GM12878 (cell line): Measurements from ENCODE around the gene TCF7L1. TPM values are rescaled to one million over a fixed set of nuclear protein-coding genes. Genes with fewer than 3 reads are reported as not detected.

Experiments
- ATAC-seq: fragments of 200-7000 bp; cut with Tn5 transposase; 3 replicates; pipeline ENCODE4 v1.9.1; 2020; ENCODE audit warnings: mild to moderate bottlenecking, moderate library complexity
- BruUV-seq: library from RNA; stranded (reverse); fragments of 400-500 nt; replicated peaks from 2 replicates; lab custom pipeline; 2021; lab: Mats Ljungman, UMichigan
- CTCF ChIA-PET: fragments of 300-600 bp; sonication (Branson Sonifier 250); formaldehyde crosslinking; extraction: SDS; loops from one replicate; lab custom pipeline; 2021; ENCODE audit warnings: inconsistent platforms; lab: Yijun Ruan, JAX
- POLR2A ChIA-PET: fragments of 350-600 bp; formaldehyde crosslinking; extraction: SDS; loops from one replicate; lab custom pipeline; 2021; ENCODE audit warnings: inconsistent platforms; lab: Charles Lee
- RAD21 ChIA-PET: fragments of 300-600 bp; sonication (Branson Sonifier 250); formaldehyde crosslinking; loops from one replicate; lab custom pipeline; 2023; ENCODE audit warnings: antibody characterized with exemption; ENCODE audit not compliant: unreplicated experiment; lab: Charles Lee
- SMC1A ChIA-PET: fragments of 300-600 bp; sonication (Branson Sonifier 250); formaldehyde crosslinking; loops from one replicate; lab custom pipeline; 2023; ENCODE audit not compliant: unreplicated experiment, uncharacterized antibody; lab: Charles Lee
- DNase-seq: peaks from one replicate; pipeline ENCODE4 v3.0.0-alpha.2; 2011; ENCODE audit warnings: low read depth, low spot score
- FAIRE-seq: peaks from 3 replicates; lab custom pipeline; 2011; peaks lifted over from hg19 to GRCh38; lab: Jason Lieb, UNC
- H2AFZ ChIP-seq: 2 replicates; pipeline ENCODE4 v1.6.0; 2011; ENCODE audit warnings: low read depth, low read length, control low read depth; ENCODE audit not compliant: control insufficient read depth
- H3K27ac ChIP-seq: 2 replicates; pipeline ENCODE4 v1.5.1; 2011; ENCODE audit warnings: control low read depth; ENCODE audit not compliant: control insufficient read depth, insufficient read depth
- H3K27me3 ChIP-seq, 2 experiments: replicated peaks in 1 of 2; 2 replicates each; pipeline versions ENCODE4 v1.6.0 to v1.6.1; 2011; ENCODE audit warnings: low read length in 1 of 2; ENCODE audit not compliant: control insufficient read depth in 2 of 2, insufficient read depth in 2 of 2
- H3K36me3 ChIP-seq, 2 experiments: 2 replicates each; pipeline ENCODE4 v1.5.1; 2011; ENCODE audit warnings: low read length in 1 of 2; ENCODE audit not compliant: control insufficient read depth in 2 of 2, insufficient read depth in 2 of 2
- H3K4me1 ChIP-seq: 2 replicates; pipeline ENCODE4 v1.6.1; 2011; ENCODE audit warnings: mild to moderate bottlenecking, low read length, moderate library complexity, mixed read lengths; ENCODE audit not compliant: control insufficient read depth, insufficient read depth
- H3K4me2 ChIP-seq: 2 replicates; pipeline ENCODE4 v1.6.0; 2011; ENCODE audit warnings: control low read depth; ENCODE audit not compliant: control insufficient read depth, insufficient read depth
- H3K4me3 ChIP-seq: fragments of 200-600 bp; sonication (generic); 2 replicates; pipeline ENCODE4 v1.5.1; 2016
- H3K79me2 ChIP-seq: 2 replicates; pipeline ENCODE4 v1.6.0; 2011; ENCODE audit warnings: low read length; ENCODE audit not compliant: control insufficient read depth, insufficient read depth
- H3K9ac ChIP-seq: 2 replicates; pipeline ENCODE4 v1.8.0; 2011; ENCODE audit warnings: low read length, control low read depth, mixed read lengths; ENCODE audit not compliant: control insufficient read depth, insufficient read depth
- H3K9me3 ChIP-seq: replicated peaks from 3 replicates; pipeline ENCODE4 v1.5.1; 2011; ENCODE audit warnings: mild to moderate bottlenecking, low read length; ENCODE audit not compliant: control insufficient read depth, insufficient read depth
- H4K20me1 ChIP-seq: 2 replicates; pipeline ENCODE4 v1.6.0; 2011; ENCODE audit not compliant: control insufficient read depth, insufficient read depth
- CREB1 ChIP-seq: IDR thresholded peaks from 2 replicates; pipeline ENCODE4 v1.6.1; 2012; ENCODE audit warnings: low read depth, mild to moderate bottlenecking, inconsistent platforms
- HDAC2 ChIP-seq: fragments of 200-600 bp; sonication (generic); IDR thresholded peaks from 2 replicates; pipeline ENCODE4 v1.6.1; 2017
- HDAC6 ChIP-seq: fragments of 200-600 bp; sonication (generic); IDR thresholded peaks from one replicate; pipeline ENCODE4 v1.8.0; 2017; ENCODE audit warnings: antibody characterized with exemption; ENCODE audit not compliant: unreplicated experiment
- KAT2A ChIP-seq: conservative IDR thresholded peaks from 2 replicates; pipeline ENCODE4 v1.6.1; 2011; ENCODE audit warnings: low read depth, low read length; ENCODE audit not compliant: control insufficient read depth
- SMAD5 ChIP-seq: IDR thresholded peaks from 2 replicates; pipeline ENCODE4 v1.6.1; 2016; ENCODE audit warnings: antibody characterized with exemption, low read depth
- SMARCA5 ChIP-seq: fragments of 450-650 bp; IDR thresholded peaks from 2 replicates; pipeline ENCODE4 v1.6.1; 2017; ENCODE audit warnings: mild to moderate bottlenecking
- YBX1 ChIP-seq: fragments of 450-650 bp; IDR thresholded peaks from 2 replicates; pipeline ENCODE4 v1.6.1; 2016; ENCODE audit warnings: antibody characterized with exemption
- ZNF207 ChIP-seq: fragments of 450-650 bp; IDR thresholded peaks from 2 replicates; pipeline ENCODE4 v1.6.1; 2014; ENCODE audit warnings: antibody characterized with exemption, mild to moderate bottlenecking, borderline replicate concordance
- WGBS: methylation state at CpG from one replicate; pipeline ENCODE4 v1.1.6; 2016; ENCODE audit warnings: low lambda C conversion rate; ENCODE audit not compliant: insufficient replicate concordance, insufficient coverage; ENCODE audit errors: missing lambda C conversion rate; 5-methylcytosine and 5-hydroxymethylcytosine counted together
- in situ Hi-C: fragments of 300-500 bp; cut with MboI; formaldehyde crosslinking; loops from 9 replicates; pipeline ENCODE4 v1.14.3; 2018; ENCODE audit warnings: mixed read lengths
- intact Hi-C: fragments of 100-400 bp; cut with micrococcal nuclease; formaldehyde crosslinking; loops from one replicate; pipeline ENCODE4 v1.14.2; 2022; ENCODE audit not compliant: unreplicated experiment
- polyA plus RNA-seq, 11 experiments: library from polyadenylated mRNA; depleted of rRNA in 4 of 11; unstranded in 6 of 11; stranded (reverse) in 5 of 11; fragments of >200 nt; fragmentation: Nextera tagmentation in 4 of 11; fragmentation: Illumina TruSeq in 1 of 11; extraction: Ambion mirVana in 4 of 11; extraction: Trizol in 1 of 11; gene quantifications; 1 replicate in 1 of 11; 2 replicates in 10 of 11; pipeline versions ENCODE4 v1.2.1 to v1.2.3, GENCODE V29; 2011 to 2016; ENCODE audit warnings: inconsistent platforms in 2 of 11, missing spikeins in 2 of 11, low read depth in 1 of 11
- total RNA-seq, 4 experiments: library from RNA; depleted of rRNA in 3 of 4; stranded (reverse); fragments of >200 nt in 3 of 4; fragmentation: Illumina TruSeq in 1 of 4; extraction: Trizol in 1 of 4; gene quantifications; 2 replicates each; pipeline versions ENCODE4 v1.2.1 to v1.2.3, GENCODE V29; 2013 to 2021
- TF ChIP-seq, protein P1 (sequence below): fragments of 150-350 bp; IDR thresholded peaks from 2 replicates; pipeline ENCODE4 v1.6.1; 2016; ENCODE audit warnings: low read depth, low read length
- TF ChIP-seq, protein P2 (sequence below): fragments of 450-650 bp; IDR thresholded peaks from 2 replicates; pipeline ENCODE4 v1.6.1; 2016; ENCODE audit warnings: mild to moderate bottlenecking, moderate library complexity, borderline replicate concordance
- TF ChIP-seq, protein P3 (sequence below), 3 experiments: IDR thresholded peaks in 2 of 3; conservative IDR thresholded peaks in 1 of 3; 2 replicates each; pipeline ENCODE4 v1.5.1; 2011; ENCODE audit warnings: low read depth in 3 of 3, low read length in 3 of 3, mild to moderate bottlenecking in 3 of 3, control low read depth in 2 of 3, moderate library complexity in 2 of 3, inconsistent platforms in 1 of 3, mixed read lengths in 1 of 3; ENCODE audit not compliant: control insufficient read depth in 2 of 3, insufficient read depth in 1 of 3; ENCODE audit errors: extremely low read depth in 1 of 3

TCF7L1 gene
- total and polyA plus RNA-seq, 10 of the 15 experiments (the other 5 are each of a cell fraction or from before 2014, with no cell fraction given): 0.03 to 0.11 (median 0.10) TPM; not detected in 7

DNA sequence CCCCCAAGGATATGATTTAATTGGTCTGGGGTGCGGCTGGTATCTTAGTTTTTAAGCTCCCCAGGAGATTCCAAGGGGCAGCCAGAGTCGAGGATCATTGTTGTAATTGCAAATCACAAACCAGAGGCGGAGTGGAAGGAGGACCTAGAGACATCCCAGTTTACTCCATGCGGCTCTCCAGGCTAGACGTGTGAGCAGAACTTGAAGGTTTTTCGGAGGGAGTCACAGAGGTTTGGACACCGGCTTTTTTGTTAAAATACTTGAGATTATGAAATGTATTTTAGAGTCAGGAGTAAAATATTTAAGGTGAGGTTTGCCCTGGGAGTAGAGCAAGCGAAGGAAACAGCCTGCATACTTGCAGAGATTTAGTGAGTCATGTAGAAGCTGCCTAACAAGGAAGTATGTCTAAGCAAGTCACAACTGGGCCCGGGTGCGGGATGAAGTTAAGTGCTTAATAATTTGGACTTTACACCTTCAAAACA is 155.1 kb downstream of the TCF7L1 start:
- RAD21 ChIA-PET: interaction anchor here (0.6 to 1.4 kb wide), 2 partner anchors 10 to 363 kb away, joined by 3 to 6 read pairs; no protein-coding TSS in a partner anchor
- no peaks in the 10 kb centered on the region for H3K36me3 ChIP-seq
- CTCF ChIA-PET: interaction anchor here (1.3 to 5.2 kb wide), 4 partner anchors 10 to 362 kb away, joined by 3 to 39 read pairs (median 22); no protein-coding TSS in a partner anchor
- no peaks in the 10 kb centered on the region; the same call in 1 of the 2 replicates for H3K4me1 ChIP-seq
- BruUV-seq: no TSS peak
- DNase-seq (no peak), FAIRE-seq (no peak), ATAC-seq (no peak)
- no peaks in the 10 kb centered on the region for H3K9me3 ChIP-seq
- no peak overlapping the region for H3K9ac ChIP-seq
- SMC1A ChIA-PET: interaction anchor here (0.9 to 1.4 kb wide), 2 partner anchors 11 to 424 kb away, joined by 3 to 4 read pairs; no protein-coding TSS in a partner anchor
- no peak overlapping the region for H3K4me3 ChIP-seq
- 54% methylated on average over 10 of the region's 10 CpGs for WGBS
- POLR2A ChIA-PET: interaction anchor here (0.6 kb wide), 1 partner anchor 222 kb away, joined by 3 read pairs; no protein-coding TSS in a partner anchor
- in situ Hi-C loops: loop anchor here (5.0 to 10.0 kb wide), 2 partner anchors 221 to 403 kb away; partner anchors contain the start of gene TRABD2A
- no peak overlapping the region for H3K27ac ChIP-seq
- no peak for TF ChIP-seq SMAD5
- TF ChIP-seq CREB1: no peak
- no peak for TF ChIP-seq YBX1
- TF ChIP-seq, protein P1, sequence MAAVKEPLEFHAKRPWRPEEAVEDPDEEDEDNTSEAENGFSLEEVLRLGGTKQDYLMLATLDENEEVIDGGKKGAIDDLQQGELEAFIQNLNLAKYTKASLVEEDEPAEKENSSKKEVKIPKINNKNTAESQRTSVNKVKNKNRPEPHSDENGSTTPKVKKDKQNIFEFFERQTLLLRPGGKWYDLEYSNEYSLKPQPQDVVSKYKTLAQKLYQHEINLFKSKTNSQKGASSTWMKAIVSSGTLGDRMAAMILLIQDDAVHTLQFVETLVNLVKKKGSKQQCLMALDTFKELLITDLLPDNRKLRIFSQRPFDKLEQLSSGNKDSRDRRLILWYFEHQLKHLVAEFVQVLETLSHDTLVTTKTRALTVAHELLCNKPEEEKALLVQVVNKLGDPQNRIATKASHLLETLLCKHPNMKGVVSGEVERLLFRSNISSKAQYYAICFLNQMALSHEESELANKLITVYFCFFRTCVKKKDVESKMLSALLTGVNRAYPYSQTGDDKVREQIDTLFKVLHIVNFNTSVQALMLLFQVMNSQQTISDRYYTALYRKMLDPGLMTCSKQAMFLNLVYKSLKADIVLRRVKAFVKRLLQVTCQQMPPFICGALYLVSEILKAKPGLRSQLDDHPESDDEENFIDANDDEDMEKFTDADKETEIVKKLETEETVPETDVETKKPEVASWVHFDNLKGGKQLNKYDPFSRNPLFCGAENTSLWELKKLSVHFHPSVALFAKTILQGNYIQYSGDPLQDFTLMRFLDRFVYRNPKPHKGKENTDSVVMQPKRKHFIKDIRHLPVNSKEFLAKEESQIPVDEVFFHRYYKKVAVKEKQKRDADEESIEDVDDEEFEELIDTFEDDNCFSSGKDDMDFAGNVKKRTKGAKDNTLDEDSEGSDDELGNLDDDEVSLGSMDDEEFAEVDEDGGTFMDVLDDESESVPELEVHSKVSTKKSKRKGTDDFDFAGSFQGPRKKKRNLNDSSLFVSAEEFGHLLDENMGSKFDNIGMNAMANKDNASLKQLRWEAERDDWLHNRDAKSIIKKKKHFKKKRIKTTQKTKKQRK: no peak
- TF ChIP-seq KAT2A: no peak
- TF ChIP-seq ZNF207: no peak
- TF ChIP-seq SMARCA5: no peak
- TF ChIP-seq HDAC2: no peak
- TF ChIP-seq, protein P2, sequence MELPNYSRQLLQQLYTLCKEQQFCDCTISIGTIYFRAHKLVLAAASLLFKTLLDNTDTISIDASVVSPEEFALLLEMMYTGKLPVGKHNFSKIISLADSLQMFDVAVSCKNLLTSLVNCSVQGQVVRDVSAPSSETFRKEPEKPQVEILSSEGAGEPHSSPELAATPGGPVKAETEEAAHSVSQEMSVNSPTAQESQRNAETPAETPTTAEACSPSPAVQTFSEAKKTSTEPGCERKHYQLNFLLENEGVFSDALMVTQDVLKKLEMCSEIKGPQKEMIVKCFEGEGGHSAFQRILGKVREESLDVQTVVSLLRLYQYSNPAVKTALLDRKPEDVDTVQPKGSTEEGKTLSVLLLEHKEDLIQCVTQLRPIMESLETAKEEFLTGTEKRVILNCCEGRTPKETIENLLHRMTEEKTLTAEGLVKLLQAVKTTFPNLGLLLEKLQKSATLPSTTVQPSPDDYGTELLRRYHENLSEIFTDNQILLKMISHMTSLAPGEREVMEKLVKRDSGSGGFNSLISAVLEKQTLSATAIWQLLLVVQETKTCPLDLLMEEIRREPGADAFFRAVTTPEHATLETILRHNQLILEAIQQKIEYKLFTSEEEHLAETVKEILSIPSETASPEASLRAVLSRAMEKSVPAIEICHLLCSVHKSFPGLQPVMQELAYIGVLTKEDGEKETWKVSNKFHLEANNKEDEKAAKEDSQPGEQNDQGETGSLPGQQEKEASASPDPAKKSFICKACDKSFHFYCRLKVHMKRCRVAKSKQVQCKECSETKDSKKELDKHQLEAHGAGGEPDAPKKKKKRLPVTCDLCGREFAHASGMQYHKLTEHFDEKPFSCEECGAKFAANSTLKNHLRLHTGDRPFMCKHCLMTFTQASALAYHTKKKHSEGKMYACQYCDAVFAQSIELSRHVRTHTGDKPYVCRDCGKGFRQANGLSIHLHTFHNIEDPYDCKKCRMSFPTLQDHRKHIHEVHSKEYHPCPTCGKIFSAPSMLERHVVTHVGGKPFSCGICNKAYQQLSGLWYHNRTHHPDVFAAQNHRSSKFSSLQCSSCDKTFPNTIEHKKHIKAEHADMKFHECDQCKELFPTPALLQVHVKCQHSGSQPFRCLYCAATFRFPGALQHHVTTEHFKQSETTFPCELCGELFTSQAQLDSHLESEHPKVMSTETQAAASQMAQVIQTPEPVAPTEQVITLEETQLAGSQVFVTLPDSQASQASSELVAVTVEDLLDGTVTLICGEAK: no peak
- no peak for TF ChIP-seq HDAC6
- TF ChIP-seq, protein P3, sequence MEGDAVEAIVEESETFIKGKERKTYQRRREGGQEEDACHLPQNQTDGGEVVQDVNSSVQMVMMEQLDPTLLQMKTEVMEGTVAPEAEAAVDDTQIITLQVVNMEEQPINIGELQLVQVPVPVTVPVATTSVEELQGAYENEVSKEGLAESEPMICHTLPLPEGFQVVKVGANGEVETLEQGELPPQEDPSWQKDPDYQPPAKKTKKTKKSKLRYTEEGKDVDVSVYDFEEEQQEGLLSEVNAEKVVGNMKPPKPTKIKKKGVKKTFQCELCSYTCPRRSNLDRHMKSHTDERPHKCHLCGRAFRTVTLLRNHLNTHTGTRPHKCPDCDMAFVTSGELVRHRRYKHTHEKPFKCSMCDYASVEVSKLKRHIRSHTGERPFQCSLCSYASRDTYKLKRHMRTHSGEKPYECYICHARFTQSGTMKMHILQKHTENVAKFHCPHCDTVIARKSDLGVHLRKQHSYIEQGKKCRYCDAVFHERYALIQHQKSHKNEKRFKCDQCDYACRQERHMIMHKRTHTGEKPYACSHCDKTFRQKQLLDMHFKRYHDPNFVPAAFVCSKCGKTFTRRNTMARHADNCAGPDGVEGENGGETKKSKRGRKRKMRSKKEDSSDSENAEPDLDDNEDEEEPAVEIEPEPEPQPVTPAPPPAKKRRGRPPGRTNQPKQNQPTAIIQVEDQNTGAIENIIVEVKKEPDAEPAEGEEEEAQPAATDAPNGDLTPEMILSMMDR (IDR thresholded peaks at IDR 0.05 in 2 of 3, conservative IDR thresholded peaks at IDR 0.05 in 1 of 3; ENCODE audit: control insufficient read depth in 2 of 3, extremely low read depth in 1 of 3, insufficient read depth in 1 of 3, low read depth in 3 of 3, low read length in 3 of 3): no peak
- no peaks in the 10 kb centered on the region for H3K79me2 ChIP-seq
- H2AFZ ChIP-seq: no peak overlapping the region
- H4K20me1 ChIP-seq: no peaks in the 10 kb centered on the region
- intact Hi-C loops: loop anchor here (5.0 kb wide), 2 partner anchors 156 to 791 kb away; partner anchors contain the start of gene TCF7L1
- no peak overlapping the region for H3K4me2 ChIP-seq
- H3K27me3 ChIP-seq: no peaks in the 10 kb centered on the region; a peak in 1 of 4 replicates
